T-helper 17 cell (primary cell): ENCODE data around the gene P4HA3. TPM values are rescaled to one million over a fixed set of nuclear protein-coding genes. Genes with fewer than 3 reads are reported as not detected.
A peak's percentile ranks its signal among the peaks of the same experiment; 100 is the strongest.

Experiments used
- ATAC-seq: fragments of 150-1000 bp; cut with Tn5 transposase; 2 replicates; pipeline ENCODE4 v1.10.0; 2021; ENCODE audit warnings: mild to moderate bottlenecking, moderate library complexity
- DNase-seq, 3 donors: peaks; one replicate each; pipeline versions ENCODE4 v3.0.0 to v3.0.0-alpha.2; 2020 to 2021
- H3K9me3 ChIP-seq: one replicate; pipeline ENCODE4 v1.7.0; 2013; ENCODE audit warnings: low read length, mild to moderate bottlenecking; ENCODE audit not compliant: control insufficient read depth, poor library complexity, severe bottlenecking
- H3K27ac Mint-ChIP-seq: one replicate; pipeline ENCODE4 v1.8.0; 2022; ENCODE audit warnings: mild to moderate bottlenecking, moderate library complexity, mixed read lengths
- H3K27me3 Mint-ChIP-seq: one replicate; pipeline ENCODE4 v1.8.0; 2022; ENCODE audit warnings: mixed read lengths
- H3K36me3 Mint-ChIP-seq: one replicate; pipeline ENCODE4 v1.8.0; 2022; ENCODE audit warnings: low read depth, mixed read lengths
- H3K4me1 Mint-ChIP-seq: one replicate; pipeline ENCODE4 v1.8.0; 2022; ENCODE audit warnings: mild to moderate bottlenecking, mixed read lengths
- H3K4me3 Mint-ChIP-seq: one replicate; pipeline ENCODE4 v1.8.0; 2022; ENCODE audit warnings: mild to moderate bottlenecking, moderate library complexity, mixed read lengths
- total RNA-seq, 4 donors: library from RNA in 2 of 4; stranded (reverse) in 2 of 4; gene quantifications; one replicate each; pipeline ENCODE4 v1.2.3 and lab custom pipeline; 2022 to 2026

P4HA3 gene
- total RNA-seq, 2 donors from 2014 or later = not detected

DNA sequence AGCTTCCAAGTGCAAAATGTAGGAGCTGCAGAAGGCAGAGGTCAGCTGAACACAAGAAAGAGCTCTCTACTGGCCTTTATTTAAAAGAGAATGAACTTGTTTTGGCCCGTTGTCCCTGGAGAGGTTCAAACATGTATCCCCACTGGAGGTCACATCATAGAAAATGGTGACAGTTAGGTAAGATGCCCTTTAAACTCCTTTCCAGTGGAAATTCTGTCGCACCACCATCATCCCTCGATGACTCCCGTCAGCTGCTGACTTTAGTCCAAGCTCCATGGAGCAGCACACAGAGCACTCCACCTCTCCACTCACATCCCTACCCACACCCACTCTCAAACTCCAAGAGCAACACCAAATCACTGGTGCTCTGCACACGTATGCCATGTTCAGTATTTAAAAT, 15.2 kb upstream of the P4HA3 start:
- H3K27me3 Mint-ChIP-seq = peaks cover 20% of the 10 kb centered on the region
- H3K36me3 Mint-ChIP-seq = no peaks in the 10 kb centered on the region
- DNase-seq (no peak), ATAC-seq (no peak)
- H3K4me1 Mint-ChIP-seq = peaks cover 5% of the 10 kb centered on the region
- no peak overlapping the region for H3K27ac Mint-ChIP-seq
- no peak overlapping the region for H3K4me3 Mint-ChIP-seq
- no peaks in the 10 kb centered on the region for H3K9me3 ChIP-seq

DNA sequence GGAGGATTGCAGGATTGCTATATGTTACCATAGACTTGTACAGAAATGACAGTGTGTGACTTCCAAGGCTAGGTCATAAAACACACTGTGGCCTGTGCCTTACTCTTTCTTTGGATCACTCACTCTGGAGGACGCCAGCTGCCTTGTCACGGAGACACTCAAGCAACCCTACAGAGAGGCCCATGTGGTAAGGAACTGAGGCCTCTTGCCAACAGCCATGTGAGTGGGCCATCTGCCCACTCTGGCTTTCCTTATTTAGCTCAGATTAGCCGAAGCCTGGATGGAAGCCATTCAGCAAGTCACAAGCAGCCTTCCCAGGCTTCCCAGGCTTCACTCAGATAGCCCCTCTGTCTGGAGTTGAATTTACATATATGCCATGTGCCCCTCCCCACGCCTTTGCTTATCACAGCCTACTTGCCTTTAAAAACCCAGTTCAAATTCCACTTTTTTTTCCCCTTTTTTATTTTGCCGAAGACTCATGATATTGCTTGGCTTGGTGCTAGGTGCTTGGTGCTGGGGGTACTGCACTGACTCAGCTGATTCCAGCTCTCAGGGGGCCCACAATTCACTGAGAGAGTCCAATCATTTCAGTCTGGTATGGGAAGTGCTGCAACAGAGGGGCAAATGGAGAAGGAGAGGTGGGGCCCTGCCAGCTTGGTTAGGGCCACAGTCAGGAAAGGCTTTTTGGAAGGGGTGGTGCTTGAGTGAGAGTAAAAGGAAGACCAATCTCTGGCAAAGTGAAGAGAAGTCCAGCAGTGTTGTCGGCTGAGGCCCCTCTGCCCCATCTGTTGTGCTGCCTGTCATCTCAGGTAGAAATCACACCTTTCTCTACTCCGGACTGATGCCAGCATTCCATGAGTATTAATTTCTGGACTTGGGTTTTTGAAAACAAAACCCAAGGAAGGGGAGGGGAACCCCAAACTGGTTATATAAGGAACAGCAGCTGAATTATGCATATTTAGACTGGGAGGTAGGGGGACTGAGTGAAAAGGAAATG, 14.5 kb upstream of the P4HA3 start:
- H3K36me3 Mint-ChIP-seq = no peaks in the 10 kb centered on the region
- peaks cover 26% of the 10 kb centered on the region for H3K27me3 Mint-ChIP-seq
- H3K27ac Mint-ChIP-seq = no peak overlapping the region
- DNase-seq = no peak
- peaks cover 6% of the 10 kb centered on the region for H3K4me1 Mint-ChIP-seq
- H3K9me3 ChIP-seq = no peaks in the 10 kb centered on the region
- H3K4me3 Mint-ChIP-seq = peak overlapping the region; percentile 31
- no peak for ATAC-seq

GRCh38 chr11:74322667-74323066, 11.2 kb upstream of the P4HA3 start:
- no peaks in the 10 kb centered on the region for H3K9me3 ChIP-seq
- no peaks in the 10 kb centered on the region for H3K36me3 Mint-ChIP-seq
- peaks cover 26% of the 10 kb centered on the region for H3K27me3 Mint-ChIP-seq
- H3K4me3 Mint-ChIP-seq = no peak overlapping the region
- no peak for ATAC-seq
- H3K4me1 Mint-ChIP-seq = peaks cover 6% of the 10 kb centered on the region
- no peak for DNase-seq
- H3K27ac Mint-ChIP-seq = no peak overlapping the region

GRCh38 chr11:74321487-74322188, 10.2 kb upstream of the P4HA3 start:
- peaks cover 4% of the 10 kb centered on the region for H3K4me1 Mint-ChIP-seq
- peaks cover 26% of the 10 kb centered on the region for H3K27me3 Mint-ChIP-seq
- ATAC-seq = no peak
- no peak for DNase-seq
- no peaks in the 10 kb centered on the region for H3K36me3 Mint-ChIP-seq
- H3K27ac Mint-ChIP-seq = peak overlapping the region; percentile 67
- H3K4me3 Mint-ChIP-seq = no peak overlapping the region
- peaks cover 2% of the 10 kb centered on the region for H3K9me3 ChIP-seq

DNA sequence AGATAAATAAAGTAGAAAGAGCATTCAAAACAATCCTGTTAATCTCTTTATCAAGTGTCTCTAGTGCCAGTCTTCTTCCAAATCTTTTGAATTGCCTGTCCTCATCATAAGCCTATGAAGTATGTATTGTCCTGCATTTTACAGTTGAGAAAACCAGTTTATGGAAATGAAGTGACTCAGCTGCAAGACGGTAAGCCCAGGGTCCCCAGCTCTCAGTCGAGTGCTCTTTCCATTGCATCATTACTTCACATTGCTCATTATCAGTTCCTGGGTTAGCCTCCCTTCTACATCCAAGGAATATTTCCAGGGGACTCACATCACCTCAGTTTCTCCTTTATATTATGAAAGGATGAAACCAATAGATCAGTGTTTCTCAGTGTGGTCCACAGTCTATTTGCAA, 9.1 kb upstream of the P4HA3 start:
- DNase-seq = no peak
- peaks cover 4% of the 10 kb centered on the region for H3K4me1 Mint-ChIP-seq
- no peak for ATAC-seq
- H3K27me3 Mint-ChIP-seq = peaks cover 23% of the 10 kb centered on the region
- no peak overlapping the region for H3K4me3 Mint-ChIP-seq
- H3K27ac Mint-ChIP-seq = no peak overlapping the region
- H3K9me3 ChIP-seq = peaks cover 4% of the 10 kb centered on the region
- H3K36me3 Mint-ChIP-seq = no peaks in the 10 kb centered on the region

DNA sequence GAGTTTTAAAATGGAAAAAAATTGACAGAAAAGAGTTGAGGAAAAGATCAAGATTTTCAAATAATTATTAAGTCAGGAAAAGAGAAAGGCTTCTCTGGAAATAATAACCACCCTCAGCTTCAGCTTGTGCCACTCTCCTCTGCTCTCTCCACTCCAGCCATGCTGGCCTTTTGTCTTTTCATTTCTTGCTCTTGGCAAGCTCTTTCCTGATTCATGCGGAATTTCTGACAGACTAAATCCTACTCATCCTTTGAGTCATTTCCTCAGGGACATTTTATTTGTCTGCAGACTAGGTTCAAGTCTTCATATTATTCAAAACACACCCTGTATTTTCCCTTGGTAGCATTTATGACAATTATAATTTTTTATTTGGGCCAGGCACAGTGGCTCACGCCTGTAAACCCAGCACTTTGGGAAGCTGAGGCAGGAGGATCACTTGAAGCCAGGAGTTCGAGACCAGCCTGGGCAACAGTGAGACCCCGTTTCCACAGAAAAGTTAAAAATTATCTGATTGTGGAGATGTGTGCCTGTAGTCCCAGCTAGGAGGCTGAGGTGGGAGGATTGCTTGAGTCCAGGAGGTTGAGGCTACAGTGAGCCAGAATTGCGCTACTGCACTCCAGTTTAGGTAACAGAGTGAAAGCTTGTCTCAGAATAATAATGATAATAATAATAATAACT, 7.8 kb upstream of the P4HA3 start:
- peaks cover 4% of the 10 kb centered on the region for H3K9me3 ChIP-seq
- H3K36me3 Mint-ChIP-seq = no peaks in the 10 kb centered on the region
- ATAC-seq = no peak
- peaks cover 18% of the 10 kb centered on the region for H3K27me3 Mint-ChIP-seq
- peaks cover 4% of the 10 kb centered on the region for H3K4me1 Mint-ChIP-seq
- no peak overlapping the region for H3K4me3 Mint-ChIP-seq
- H3K27ac Mint-ChIP-seq = no peak overlapping the region
- no peak for DNase-seq

- Mint-ChIP-seq H3K4me3 (no peak overlapping the region), H3K4me1 (peaks cover 4% of the 10 kb centered on the region), H3K27ac (no peak overlapping the region), H3K27me3 (peaks cover 18% of the 10 kb centered on the region), H3K36me3 (no peaks in the 10 kb centered on the region)
- no peak for DNase-seq
- no peak for ATAC-seq
- peaks cover 4% of the 10 kb centered on the region for H3K9me3 ChIP-seq
These were observed 6.9 kb upstream of the P4HA3 start for GRCh38 chr11:74318241-74318932.

GRCh38 chr11:74316772-74317505, 5.5 kb upstream of the P4HA3 start:
- DNase-seq (no peak), ATAC-seq (no peak)
- Mint-ChIP-seq H3K4me3 (no peak overlapping the region), H3K4me1 (peaks cover 6% of the 10 kb centered on the region), H3K36me3 (peaks cover 3% of the 10 kb centered on the region), H3K27me3 (peaks cover 17% of the 10 kb centered on the region), H3K27ac (no peak overlapping the region)
- H3K9me3 ChIP-seq = peaks cover 4% of the 10 kb centered on the region

DNA sequence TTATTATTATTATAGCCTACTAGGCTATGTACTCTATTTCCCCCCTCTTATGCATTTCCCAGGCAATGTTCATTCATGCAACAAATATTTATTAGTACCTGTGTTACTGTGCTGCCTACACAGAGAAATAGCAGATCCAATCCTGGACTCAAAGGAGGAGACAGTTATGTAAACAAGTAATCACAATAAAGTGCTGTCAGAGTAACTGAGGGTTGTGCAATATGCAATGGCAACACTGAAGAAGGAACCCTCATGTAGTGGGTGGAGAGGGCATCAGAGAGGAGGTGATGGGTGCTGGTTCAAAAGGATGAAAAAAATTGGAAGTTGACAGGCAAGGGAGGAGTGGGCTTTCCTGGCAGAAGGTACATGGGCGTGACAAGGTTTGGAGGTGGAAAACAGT, 886 bp upstream of the P4HA3 start:
- peak overlapping the region; percentile 15 for H3K4me3 Mint-ChIP-seq
- H3K4me1 Mint-ChIP-seq = peaks cover 11% of the 10 kb centered on the region
- ATAC-seq (no peak), DNase-seq (no peak)
- H3K27ac Mint-ChIP-seq = no peak overlapping the region
- peaks cover 39% of the 10 kb centered on the region for H3K27me3 Mint-ChIP-seq
- H3K9me3 ChIP-seq = peaks cover 4% of the 10 kb centered on the region
- peaks cover 3% of the 10 kb centered on the region for H3K36me3 Mint-ChIP-seq

DNA sequence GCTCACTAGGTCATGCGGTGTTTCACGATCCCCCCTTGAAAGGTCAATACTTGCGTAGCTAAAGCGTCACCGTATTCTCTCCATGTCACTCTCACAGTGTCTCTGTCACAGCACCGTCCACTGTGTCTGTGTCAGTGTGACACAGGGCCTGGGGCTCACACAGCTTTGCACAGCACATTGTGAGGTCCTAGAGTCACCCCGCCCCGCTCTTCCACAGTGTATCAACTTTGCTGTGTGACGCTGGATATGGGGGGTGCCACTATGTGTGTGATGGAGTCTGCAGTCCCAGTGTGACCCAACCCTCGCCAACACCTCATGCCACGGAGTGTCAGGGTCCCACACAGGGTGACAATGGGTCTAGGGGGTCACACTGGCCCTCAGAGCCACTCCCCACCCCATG, 583 bp downstream of the P4HA3 start:
- ATAC-seq (no peak), DNase-seq (no peak)
- peaks cover 49% of the 10 kb centered on the region for H3K27me3 Mint-ChIP-seq

GRCh38 chr11:74307434-74307833, 4.0 kb downstream of the P4HA3 start:
- no peak overlapping the region for H3K4me3 Mint-ChIP-seq
- H3K27ac Mint-ChIP-seq = no peak overlapping the region
- H3K27me3 Mint-ChIP-seq = peaks cover 68% of the 10 kb centered on the region
- peaks cover 10% of the 10 kb centered on the region for H3K4me1 Mint-ChIP-seq
- ATAC-seq (no peak), DNase-seq (no peak)
- no peaks in the 10 kb centered on the region for H3K9me3 ChIP-seq
- peaks cover 6% of the 10 kb centered on the region for H3K36me3 Mint-ChIP-seq

More for the DNA sequence above, 583 bp downstream of the P4HA3 start:
- Mint-ChIP-seq H3K4me1 (peaks cover 11% of the 10 kb centered on the region), H3K36me3 (peaks cover 4% of the 10 kb centered on the region), H3K4me3 (peak overlapping the region; percentile 85), H3K27ac (no peak overlapping the region)
- H3K9me3 ChIP-seq = no peaks in the 10 kb centered on the region

DNA sequence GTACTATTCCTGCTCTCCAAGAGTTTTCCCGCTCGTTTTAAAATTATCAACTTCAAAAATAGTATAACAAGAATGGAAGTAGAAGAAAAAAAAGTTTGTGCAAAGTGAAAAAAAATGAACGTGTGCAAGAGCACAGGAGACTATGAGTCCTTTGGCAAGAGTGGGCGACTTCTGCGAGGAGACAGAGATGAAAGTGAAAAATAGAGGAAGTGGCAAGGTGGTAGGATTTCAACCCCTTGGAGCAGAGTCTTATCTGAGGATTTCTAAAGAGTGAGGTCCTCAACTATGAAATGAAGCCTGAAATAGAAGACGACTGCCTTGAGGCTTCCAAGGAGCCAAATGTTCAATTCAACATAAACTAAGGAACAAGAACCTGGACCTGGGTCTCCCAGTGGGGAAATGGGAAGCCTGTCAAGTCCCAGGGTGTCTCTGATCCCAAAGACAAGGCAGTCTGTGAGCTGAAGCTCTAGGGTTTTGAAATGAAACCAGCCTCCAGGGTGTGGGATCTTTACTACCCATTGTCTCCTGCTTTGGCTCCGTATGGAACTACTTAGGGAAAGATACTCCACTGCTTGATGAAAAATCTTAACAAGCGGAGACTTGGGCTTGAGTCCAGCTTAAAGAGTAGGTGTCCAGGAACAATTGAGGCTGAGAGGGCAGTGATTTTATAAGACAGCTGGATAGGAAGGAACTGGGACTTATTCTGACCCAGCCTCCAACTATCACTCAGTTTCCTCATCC, 4.8 kb downstream of the P4HA3 start:
- H3K27me3 Mint-ChIP-seq = peaks cover 67% of the 10 kb centered on the region
- DNase-seq (no peak), ATAC-seq (no peak)
- H3K4me3 Mint-ChIP-seq = no peak overlapping the region
- no peaks in the 10 kb centered on the region for H3K9me3 ChIP-seq
- peaks cover 5% of the 10 kb centered on the region for H3K4me1 Mint-ChIP-seq
- no peak overlapping the region for H3K27ac Mint-ChIP-seq
- peaks cover 4% of the 10 kb centered on the region for H3K36me3 Mint-ChIP-seq
